ENCODE measurements around the gene CTIF.

CTIF gene

GRCh38 chr18:48690494-48690893, 151.7 kb downstream of the CTIF start:
- H3K27ac ChIP-seq (ENCODE audit: low read length), result no peak overlapping the region
- no peaks in the 10 kb centered on the region for H3K9me3 ChIP-seq (ENCODE audit: insufficient read depth, low read depth, low read length)
- H3K4me3 ChIP-seq (ENCODE audit: low read length), result no peak overlapping the region
- H3K4me1 ChIP-seq (ENCODE audit: insufficient read depth, low read length), result no peaks in the 10 kb centered on the region
- H3K9ac ChIP-seq (ENCODE audit: low read depth, low read length), result no peak overlapping the region
- no peaks in the 10 kb centered on the region for H3K27me3 ChIP-seq (ENCODE audit: insufficient read depth, low read length)
- H3K36me3 ChIP-seq (ENCODE audit: insufficient read depth, low read depth, low read length), result no peaks in the 10 kb centered on the region

DNA sequence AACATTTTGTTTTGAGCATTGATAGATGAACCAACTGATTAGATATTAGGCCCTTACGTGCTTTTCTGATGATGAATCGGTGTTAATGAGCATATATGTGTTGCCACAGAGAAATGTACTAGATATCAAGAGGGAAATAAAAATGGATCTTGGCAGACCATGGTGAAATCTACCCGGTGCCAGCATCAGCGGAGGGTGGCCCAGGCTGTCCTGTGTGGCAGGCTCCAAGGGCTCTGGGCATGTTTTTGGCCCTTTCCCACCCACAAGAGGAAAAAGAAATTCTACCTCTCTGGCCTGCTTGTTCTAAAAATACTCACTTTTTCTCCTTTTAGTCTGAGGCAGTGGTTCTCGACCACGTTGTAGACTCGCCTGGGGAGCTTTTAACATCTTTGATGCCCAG, 154.2 kb downstream of the CTIF start:
- no peaks in the 10 kb centered on the region for H3K4me1 ChIP-seq (ENCODE audit: insufficient read depth, low read length)
- H3K36me3 ChIP-seq (ENCODE audit: insufficient read depth, low read depth, low read length), result no peaks in the 10 kb centered on the region
- no peak overlapping the region for H3K9ac ChIP-seq (ENCODE audit: low read depth, low read length)
- H3K4me3 ChIP-seq (ENCODE audit: low read length), result no peak overlapping the region
- no peaks in the 10 kb centered on the region for H3K9me3 ChIP-seq (ENCODE audit: insufficient read depth, low read depth, low read length)
- H3K27me3 ChIP-seq (ENCODE audit: insufficient read depth, low read length), result no peaks in the 10 kb centered on the region
- no peak overlapping the region for H3K27ac ChIP-seq (ENCODE audit: low read length)

DNA sequence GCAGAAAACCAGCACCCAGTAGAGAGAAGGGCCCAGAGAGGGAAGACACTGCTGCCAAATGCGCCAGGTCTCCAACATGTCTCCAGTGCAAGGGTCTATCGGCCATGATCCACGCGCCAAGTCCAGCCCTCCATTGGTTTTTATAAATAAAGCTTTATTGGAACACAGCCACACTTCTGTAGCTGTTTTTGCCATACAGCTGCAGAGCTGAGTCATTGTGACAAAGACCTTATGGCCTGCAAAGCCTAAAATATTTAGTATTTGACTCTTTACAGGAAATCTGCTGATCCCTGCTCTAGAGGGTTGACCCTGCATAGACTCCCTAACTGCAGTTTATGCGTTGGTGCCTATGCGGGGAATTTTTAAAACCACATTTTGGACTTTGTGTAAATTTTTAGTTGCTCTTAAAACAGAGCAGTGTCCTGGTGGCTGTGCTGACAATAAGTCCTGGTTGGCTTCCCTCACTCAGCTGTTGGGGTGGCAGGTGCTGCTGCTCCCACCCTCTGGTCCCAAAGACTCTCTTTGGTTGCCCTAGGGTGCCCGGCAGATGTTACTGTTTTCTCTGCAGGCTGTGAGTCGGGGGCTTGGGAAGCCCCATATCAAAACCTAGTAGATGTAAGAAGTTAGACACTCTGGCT, 154.9 kb downstream of the CTIF start:
- Histone ChIP-seq H3K9me3 (ENCODE audit: insufficient read depth, low read depth, low read length) (no peaks in the 10 kb centered on the region), H3K4me1 (ENCODE audit: insufficient read depth, low read length) (no peaks in the 10 kb centered on the region), H3K36me3 (ENCODE audit: insufficient read depth, low read depth, low read length) (no peaks in the 10 kb centered on the region), H3K27me3 (ENCODE audit: insufficient read depth, low read length) (no peaks in the 10 kb centered on the region), H3K4me3 (ENCODE audit: low read length) (no peak overlapping the region), H3K9ac (ENCODE audit: low read depth, low read length) (no peak overlapping the region), H3K27ac (ENCODE audit: low read length) (no peak overlapping the region)

DNA sequence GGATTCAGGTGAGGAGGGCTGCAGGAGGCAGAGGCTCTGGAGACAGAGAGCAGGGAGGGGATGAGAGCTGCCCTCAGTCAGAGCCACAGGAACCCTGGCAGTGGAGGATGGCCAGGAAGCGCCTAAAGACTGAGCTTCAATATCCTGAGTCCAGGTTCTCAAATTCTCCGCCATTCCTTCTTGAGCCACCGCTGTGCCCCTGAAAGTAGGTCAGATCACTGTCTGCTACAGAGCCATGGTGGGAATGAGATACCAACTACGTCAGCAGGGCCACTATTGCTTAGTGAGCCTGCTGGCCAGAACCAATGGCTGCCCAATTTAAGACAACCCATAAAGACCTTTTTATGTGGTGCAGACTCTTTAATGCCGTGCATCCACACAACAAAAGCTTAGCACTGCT, 155.5 kb downstream of the CTIF start:
- Histone ChIP-seq H3K27ac (ENCODE audit: low read length) (no peak overlapping the region), H3K9ac (ENCODE audit: low read depth, low read length) (no peak overlapping the region), H3K4me3 (ENCODE audit: low read length) (no peak overlapping the region), H3K9me3 (ENCODE audit: insufficient read depth, low read depth, low read length) (no peaks in the 10 kb centered on the region), H3K4me1 (ENCODE audit: insufficient read depth, low read length) (no peaks in the 10 kb centered on the region), H3K27me3 (ENCODE audit: insufficient read depth, low read length) (no peaks in the 10 kb centered on the region), H3K36me3 (ENCODE audit: insufficient read depth, low read depth, low read length) (no peaks in the 10 kb centered on the region)

GRCh38 chr18:48695671-48696070, 156.8 kb downstream of the CTIF start:
- no peak overlapping the region for H3K4me3 ChIP-seq (ENCODE audit: low read length)
- H3K9ac ChIP-seq (ENCODE audit: low read depth, low read length), result no peak overlapping the region
- H3K9me3 ChIP-seq (ENCODE audit: insufficient read depth, low read depth, low read length), result no peaks in the 10 kb centered on the region
- no peaks in the 10 kb centered on the region for H3K27me3 ChIP-seq (ENCODE audit: insufficient read depth, low read length)
- peaks cover 2% of the 10 kb centered on the region; the same call in 1 of the 2 replicates for H3K4me1 ChIP-seq (ENCODE audit: insufficient read depth, low read length)
- no peaks in the 10 kb centered on the region for H3K36me3 ChIP-seq (ENCODE audit: insufficient read depth, low read depth, low read length)
- H3K27ac ChIP-seq (ENCODE audit: low read length), result no peak overlapping the region

DNA sequence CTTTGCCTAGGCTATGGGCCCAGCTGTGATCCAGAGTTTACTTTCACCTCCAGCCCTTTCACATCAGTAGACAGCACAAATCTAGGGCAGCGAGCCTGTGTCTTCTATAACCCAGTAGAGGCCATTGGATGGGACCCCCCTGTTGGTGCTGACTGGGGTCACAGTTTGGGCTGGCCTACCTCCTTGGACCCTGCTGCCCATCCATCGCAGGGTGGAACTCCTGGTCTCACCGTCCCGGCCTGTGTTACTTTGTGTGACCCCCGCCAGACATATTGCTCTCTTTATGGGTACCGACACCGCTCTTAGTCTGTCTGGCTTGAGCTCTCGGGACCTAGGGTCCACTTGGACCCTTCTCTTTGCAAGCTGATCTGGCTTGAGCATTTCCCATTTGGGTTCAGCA, 157.4 kb downstream of the CTIF start:
- no peaks in the 10 kb centered on the region for H3K9me3 ChIP-seq (ENCODE audit: insufficient read depth, low read depth, low read length)
- no peak overlapping the region for H3K4me3 ChIP-seq (ENCODE audit: low read length)
- no peak overlapping the region for H3K9ac ChIP-seq (ENCODE audit: low read depth, low read length)
- no peaks in the 10 kb centered on the region for H3K36me3 ChIP-seq (ENCODE audit: insufficient read depth, low read depth, low read length)
- H3K27me3 ChIP-seq (ENCODE audit: insufficient read depth, low read length), result no peaks in the 10 kb centered on the region
- peaks cover 2% of the 10 kb centered on the region; the same call in 1 of the 2 replicates for H3K4me1 ChIP-seq (ENCODE audit: insufficient read depth, low read length)
- no peak overlapping the region for H3K27ac ChIP-seq (ENCODE audit: low read length)

GRCh38 chr18:48697441-48697840, 158.6 kb downstream of the CTIF start:
- no peaks in the 10 kb centered on the region for H3K36me3 ChIP-seq (ENCODE audit: insufficient read depth, low read depth, low read length)
- peaks cover 2% of the 10 kb centered on the region; the same call in 1 of the 2 replicates for H3K4me1 ChIP-seq (ENCODE audit: insufficient read depth, low read length)
- no peaks in the 10 kb centered on the region for H3K9me3 ChIP-seq (ENCODE audit: insufficient read depth, low read depth, low read length)
- no peak overlapping the region for H3K9ac ChIP-seq (ENCODE audit: low read depth, low read length)
- H3K27me3 ChIP-seq (ENCODE audit: insufficient read depth, low read length), result no peaks in the 10 kb centered on the region
- H3K4me3 ChIP-seq (ENCODE audit: low read length), result no peak overlapping the region
- no peak overlapping the region for H3K27ac ChIP-seq (ENCODE audit: low read length)

DNA sequence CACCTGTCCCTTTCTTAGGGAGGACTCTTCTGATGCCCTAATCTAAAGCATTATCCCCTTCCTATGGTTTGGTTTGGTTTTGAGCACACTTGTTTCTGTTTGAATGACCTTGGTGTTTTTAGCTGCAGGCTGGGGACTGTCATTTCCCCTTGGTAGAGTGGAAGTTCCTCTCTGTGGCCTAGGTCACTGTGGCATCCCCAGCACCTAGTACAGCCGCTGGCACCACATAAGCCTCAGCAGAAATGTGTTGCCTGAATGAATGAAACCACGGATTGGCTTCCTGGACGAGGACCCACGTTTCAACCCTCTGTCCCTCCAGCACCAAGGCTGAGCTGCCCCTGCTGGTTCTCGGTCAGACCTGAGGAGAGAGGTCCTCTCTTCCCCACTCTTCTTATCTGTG, 159.9 kb downstream of the CTIF start:
- peaks cover 2% of the 10 kb centered on the region; the same call in 1 of the 2 replicates for H3K4me1 ChIP-seq (ENCODE audit: insufficient read depth, low read length)
- H3K9ac ChIP-seq (ENCODE audit: low read depth, low read length), result no peak overlapping the region
- no peaks in the 10 kb centered on the region for H3K27me3 ChIP-seq (ENCODE audit: insufficient read depth, low read length)
- H3K4me3 ChIP-seq (ENCODE audit: low read length), result no peak overlapping the region
- no peaks in the 10 kb centered on the region for H3K36me3 ChIP-seq (ENCODE audit: insufficient read depth, low read depth, low read length)
- H3K27ac ChIP-seq (ENCODE audit: low read length), result no peak overlapping the region
- H3K9me3 ChIP-seq (ENCODE audit: insufficient read depth, low read depth, low read length), result no peaks in the 10 kb centered on the region

- no peak overlapping the region for H3K27ac ChIP-seq (ENCODE audit: low read length)
- H3K9ac ChIP-seq (ENCODE audit: low read depth, low read length), result no peak overlapping the region
- H3K36me3 ChIP-seq (ENCODE audit: insufficient read depth, low read depth, low read length), result no peaks in the 10 kb centered on the region
- no peak overlapping the region for H3K4me3 ChIP-seq (ENCODE audit: low read length)
- H3K4me1 ChIP-seq (ENCODE audit: insufficient read depth, low read length), result peaks cover 2% of the 10 kb centered on the region; the same call in 1 of the 2 replicates
- no peaks in the 10 kb centered on the region for H3K27me3 ChIP-seq (ENCODE audit: insufficient read depth, low read length)
- no peaks in the 10 kb centered on the region for H3K9me3 ChIP-seq (ENCODE audit: insufficient read depth, low read depth, low read length)
Observed at GRCh38 chr18:48699761-48700160, 160.9 kb downstream of the CTIF start.

DNA sequence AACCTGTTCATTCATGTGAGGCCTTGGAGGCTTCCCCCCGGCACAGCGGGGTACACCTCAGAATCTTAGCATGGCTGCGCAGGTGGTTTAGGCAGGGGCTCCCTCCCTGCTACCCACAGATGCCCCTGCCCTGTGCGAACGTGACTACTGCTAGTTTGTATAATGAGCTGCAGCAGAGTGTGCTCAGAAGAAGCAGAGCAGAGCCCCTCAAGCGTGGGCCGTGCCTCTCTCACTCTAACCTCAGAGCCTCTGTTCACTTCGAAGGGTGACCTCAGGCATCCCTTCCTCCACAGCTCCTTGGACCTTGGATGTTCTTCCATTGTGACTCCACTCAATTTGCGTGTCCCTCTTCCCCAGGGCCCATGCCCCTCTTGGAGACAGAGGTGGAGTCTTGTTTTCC, 161.6 kb downstream of the CTIF start:
- H3K36me3 ChIP-seq (ENCODE audit: insufficient read depth, low read depth, low read length), result no peaks in the 10 kb centered on the region
- no peaks in the 10 kb centered on the region for H3K9me3 ChIP-seq (ENCODE audit: insufficient read depth, low read depth, low read length)
- peaks cover 2% of the 10 kb centered on the region; the same call in 1 of the 2 replicates for H3K4me1 ChIP-seq (ENCODE audit: insufficient read depth, low read length)
- H3K27ac ChIP-seq (ENCODE audit: low read length), result no peak overlapping the region
- no peak overlapping the region for H3K9ac ChIP-seq (ENCODE audit: low read depth, low read length)
- no peaks in the 10 kb centered on the region for H3K27me3 ChIP-seq (ENCODE audit: insufficient read depth, low read length)
- no peak overlapping the region for H3K4me3 ChIP-seq (ENCODE audit: low read length)

- no peaks in the 10 kb centered on the region for H3K36me3 ChIP-seq (ENCODE audit: insufficient read depth, low read depth, low read length)
- H3K4me1 ChIP-seq (ENCODE audit: insufficient read depth, low read length), result peaks cover 2% of the 10 kb centered on the region; the same call in 1 of the 2 replicates
- H3K9me3 ChIP-seq (ENCODE audit: insufficient read depth, low read depth, low read length), result no peaks in the 10 kb centered on the region
- H3K9ac ChIP-seq (ENCODE audit: low read depth, low read length), result no peak overlapping the region
- no peaks in the 10 kb centered on the region for H3K27me3 ChIP-seq (ENCODE audit: insufficient read depth, low read length)
- no peak overlapping the region for H3K27ac ChIP-seq (ENCODE audit: low read length)
- no peak overlapping the region for H3K4me3 ChIP-seq (ENCODE audit: low read length)
Observed at GRCh38 chr18:48702346-48703027, 163.7 kb downstream of the CTIF start.

GRCh38 chr18:48703028-48703386, 164.2 kb downstream of the CTIF start:
- H3K4me1 ChIP-seq (ENCODE audit: insufficient read depth, low read length), result peaks cover 2% of the 10 kb centered on the region; the same call in 1 of the 2 replicates
- H3K27me3 ChIP-seq (ENCODE audit: insufficient read depth, low read length), result no peaks in the 10 kb centered on the region
- no peak overlapping the region for H3K4me3 ChIP-seq (ENCODE audit: low read length)
- no peak overlapping the region for H3K27ac ChIP-seq (ENCODE audit: low read length)
- no peaks in the 10 kb centered on the region for H3K36me3 ChIP-seq (ENCODE audit: insufficient read depth, low read depth, low read length)
- H3K9me3 ChIP-seq (ENCODE audit: insufficient read depth, low read depth, low read length), result no peaks in the 10 kb centered on the region
- H3K9ac ChIP-seq (ENCODE audit: low read depth, low read length), result no peak overlapping the region

All from iPS-20b (cell line).